ENCODE results near the gene KHDC4. TPM values are rescaled to one million over a fixed set of nuclear protein-coding genes. Genes with fewer than 3 reads are reported as not detected.
A peak's percentile ranks its signal among the peaks of the same experiment; 100 is the strongest.

KHDC4 gene
- total and polyA plus RNA-seq, 2 of the 13 experiments (the other 11 are each of a cell fraction or from before 2014, with no cell fraction given): 33.5 to 92.0 TPM

DNA sequence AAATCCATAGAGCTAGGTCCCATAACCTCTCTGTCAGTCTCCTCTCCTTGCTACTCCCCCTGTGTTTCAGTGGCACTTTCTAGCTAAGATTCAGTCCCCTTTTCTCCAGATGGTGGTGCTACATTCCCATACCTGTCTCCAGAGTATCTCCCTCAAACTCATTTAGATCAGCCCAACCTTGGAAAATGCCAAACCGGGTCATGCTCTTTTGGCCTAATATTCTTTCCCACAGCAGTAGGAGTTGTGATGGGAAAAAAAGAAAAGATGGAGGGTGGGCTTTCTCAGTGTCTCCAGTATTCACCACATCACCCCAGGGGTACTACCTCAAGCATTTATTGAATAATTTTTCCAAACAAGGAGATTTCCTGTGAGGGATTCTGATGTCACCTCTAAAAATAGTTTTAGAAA is 4.0 kb upstream of the KHDC4 start (continued):
- TF ChIP-seq SMYD3 (CRISPR knock-in tag; IDR thresholded peaks at IDR 0.05) (no peak), RCOR2 (CRISPR knock-in tag; IDR thresholded peaks at IDR 0.05) (0 out of 2 replicates have a peak, but pooled peaks have one; percentile 33), GLMP (CRISPR knock-in tag; IDR thresholded peaks at IDR 0.05; ENCODE audit: borderline replicate concordance) (no peak), ZNF251 (CRISPR knock-in tag; IDR thresholded peaks at IDR 0.05) (no peak), TP53 (CRISPR knock-in tag; conservative IDR thresholded peaks at IDR 0.05) (no peak), SMAD3 (CRISPR knock-in tag; IDR thresholded peaks at IDR 0.05) (0 out of 2 replicates have a peak, but pooled peaks have one; percentile 27), HMGXB4 (CRISPR knock-in tag; IDR thresholded peaks at IDR 0.05; ENCODE audit: borderline replicate concordance in 1 of 2, low read depth in 1 of 2) (0 out of 4 replicates have a peak, but pooled peaks of 1 of the 2 experiments have one; percentile 50), MTF2 (CRISPR knock-in tag; IDR thresholded peaks at IDR 0.05; ENCODE audit: borderline replicate concordance) (no peak), ZNF121 (CRISPR knock-in tag; IDR thresholded peaks at IDR 0.05) (peak; percentile 72; the same call in 1 of the 2 replicates), ZSCAN22 (CRISPR knock-in tag; IDR thresholded peaks at IDR 0.05) (no peak), FOXP1 (IDR thresholded peaks at IDR 0.05) (no peak), FOXP1 (CRISPR knock-in tag; IDR thresholded peaks at IDR 0.05) (no peak), THAP11 (CRISPR knock-in tag; IDR thresholded peaks at IDR 0.05) (peak; percentile 54), REXO4 (CRISPR knock-in tag; IDR thresholded peaks at IDR 0.05; ENCODE audit: borderline replicate concordance) (no peak), IRF2 (CRISPR knock-in tag; IDR thresholded peaks at IDR 0.05) (0 out of 2 replicates have a peak, but pooled peaks have one; percentile 24), ZNF331 (CRISPR knock-in tag; IDR thresholded peaks at IDR 0.05) (peak; percentile 21; the same call in 1 of the 2 replicates), ADNP (CRISPR knock-in tag; IDR thresholded peaks at IDR 0.05) (no peak), ZKSCAN8 (CRISPR knock-in tag; IDR thresholded peaks at IDR 0.05; ENCODE audit: borderline replicate concordance) (0 out of 2 replicates have a peak, but pooled peaks have one; percentile 48), SMC3 (IDR thresholded peaks at IDR 0.05; ENCODE audit: low read length) (peak; percentile 94), RAD21 (CRISPR knock-in tag; IDR thresholded peaks at IDR 0.05) (peak; percentile 87), ZNF256 (CRISPR knock-in tag; conservative IDR thresholded peaks at IDR 0.05) (no peak), KLF16 (CRISPR knock-in tag; IDR thresholded peaks at IDR 0.05) (peak in 1 of 2 experiments; percentile 20; a peak in 1 of 4 replicates), RARG (CRISPR knock-in tag; IDR thresholded peaks at IDR 0.05; ENCODE audit: low read depth) (no peak), CREB3 (CRISPR knock-in tag; IDR thresholded peaks at IDR 0.05) (no peak), MIXL1 (CRISPR knock-in tag; IDR thresholded peaks at IDR 0.05) (peak; percentile 73; the same call in 1 of the 2 replicates), CCAR2 (optimal IDR thresholded peaks at IDR 0.05; ENCODE audit: low read depth, low read length) (no peak), ZNF430 (CRISPR knock-in tag; IDR thresholded peaks at IDR 0.05) (no peak)
- TF ChIP-seq, protein P1, sequence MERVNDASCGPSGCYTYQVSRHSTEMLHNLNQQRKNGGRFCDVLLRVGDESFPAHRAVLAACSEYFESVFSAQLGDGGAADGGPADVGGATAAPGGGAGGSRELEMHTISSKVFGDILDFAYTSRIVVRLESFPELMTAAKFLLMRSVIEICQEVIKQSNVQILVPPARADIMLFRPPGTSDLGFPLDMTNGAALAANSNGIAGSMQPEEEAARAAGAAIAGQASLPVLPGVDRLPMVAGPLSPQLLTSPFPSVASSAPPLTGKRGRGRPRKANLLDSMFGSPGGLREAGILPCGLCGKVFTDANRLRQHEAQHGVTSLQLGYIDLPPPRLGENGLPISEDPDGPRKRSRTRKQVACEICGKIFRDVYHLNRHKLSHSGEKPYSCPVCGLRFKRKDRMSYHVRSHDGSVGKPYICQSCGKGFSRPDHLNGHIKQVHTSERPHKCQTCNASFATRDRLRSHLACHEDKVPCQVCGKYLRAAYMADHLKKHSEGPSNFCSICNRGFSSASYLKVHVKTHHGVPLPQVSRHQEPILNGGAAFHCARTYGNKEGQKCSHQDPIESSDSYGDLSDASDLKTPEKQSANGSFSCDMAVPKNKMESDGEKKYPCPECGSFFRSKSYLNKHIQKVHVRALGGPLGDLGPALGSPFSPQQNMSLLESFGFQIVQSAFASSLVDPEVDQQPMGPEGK (CRISPR knock-in tag; IDR thresholded peaks at IDR 0.05): peak; percentile 33; the same call in 1 of the 2 replicates
